Heart left ventricle (tissue), 13 donors: ENCODE measurements around the gene ARHGEF17.
A peak's percentile ranks its signal among the peaks of the same experiment; 100 is the strongest.

Experiments used
- POLR2A ChIP-seq, 2 donors: fragments of 450-650 bp; IDR thresholded peaks; one replicate each; pipeline ENCODE4 v1.6.1; 2017; ENCODE audit warnings: antibody characterized with exemption in 2 of 2, mild to moderate bottlenecking in 2 of 2, moderate library complexity in 2 of 2
- TF ChIP-seq, protein P1 (sequence below), 12 donors: fragments of 200-600 bp; sonication (generic) in 4 of 12; IDR thresholded peaks; one replicate each; pipeline versions ENCODE4 v1.5.0 to v1.8.0; 2018 to 2022; ENCODE audit warnings: antibody characterized with exemption in 12 of 12, mild to moderate bottlenecking in 5 of 12
- donor health status: ischemic (EF 13 %, LVEDD 7.1; RV severe dilation, severe dysfunction).
- donor health status: DM: no; HTN: yes; CAD: no.
- donor health status: DM: no; HTN: no; CAD: no.
- donor health status: ischemic (EF 25% LVEDD 6.9; RV normal size, moderate dysfunction).
- donor health status: ischemic (EF 25% LVEDD 5.7; RV mildly dilated, moderate dysfunction).
- donor health status: ischemic (EF 35%, LVEDD 5.7; RV mildly dilated, moderate dysfunction).
- donor health status: nonischemic (EF 11% LVEDD 7.7; RV severe dilation, severe dysfunction).
- donor health status: DM: yes; HTN: yes; CAD: no.
- donor health status: PGD.
- donor health status: ischemic (EF 29% LVEDD 5.4; RV normal size, mild dysfunction).
- donor health status: nonischemic (EF 23%, LVEDD 6.1; RV moderate dilation, normal function).

DNA sequence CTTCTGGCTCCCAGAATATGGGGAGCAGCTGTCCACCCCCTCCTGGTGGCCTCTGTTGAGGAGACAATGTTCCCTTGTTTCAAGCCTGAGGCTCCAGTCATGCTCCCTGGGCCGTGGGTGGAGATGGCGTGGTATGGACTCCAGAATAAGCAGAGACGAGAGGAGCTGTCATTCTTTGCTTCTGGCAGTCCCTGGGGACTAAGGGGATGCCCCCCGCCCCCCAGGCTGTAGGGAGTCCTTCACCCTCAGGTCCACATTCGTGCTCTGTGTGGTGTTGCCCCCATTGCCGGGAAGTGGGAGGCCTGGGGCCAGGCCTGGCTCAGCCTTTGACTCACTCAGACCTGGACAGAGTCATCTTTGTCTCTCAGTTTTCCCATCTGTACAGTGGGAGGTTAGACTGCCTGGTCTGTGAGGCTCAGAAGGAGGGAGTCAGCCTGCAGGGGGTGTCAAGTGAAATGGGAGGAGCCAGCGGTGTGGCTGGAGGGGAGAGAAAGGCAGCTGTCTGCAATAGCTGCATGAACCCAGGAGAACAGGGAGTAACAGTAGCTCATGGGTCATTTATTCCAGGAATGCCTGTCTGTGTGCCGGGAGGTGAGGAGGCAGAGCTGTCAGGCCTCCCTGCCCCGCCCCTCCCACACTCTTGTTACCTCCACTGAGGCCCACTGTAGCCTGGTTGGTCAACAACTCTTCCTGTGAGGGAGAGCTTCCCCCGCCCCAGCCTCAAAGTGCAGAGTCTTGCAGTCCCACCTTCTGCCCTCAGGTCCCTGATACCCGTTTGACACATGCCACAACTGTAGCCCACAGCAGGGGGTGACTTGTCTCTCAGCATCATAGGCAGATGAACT, 6.3 kb downstream of the ARHGEF17 start:
- no peak for TF ChIP-seq POLR2A (IDR thresholded peaks at IDR 0.05)
- TF ChIP-seq, protein P1, sequence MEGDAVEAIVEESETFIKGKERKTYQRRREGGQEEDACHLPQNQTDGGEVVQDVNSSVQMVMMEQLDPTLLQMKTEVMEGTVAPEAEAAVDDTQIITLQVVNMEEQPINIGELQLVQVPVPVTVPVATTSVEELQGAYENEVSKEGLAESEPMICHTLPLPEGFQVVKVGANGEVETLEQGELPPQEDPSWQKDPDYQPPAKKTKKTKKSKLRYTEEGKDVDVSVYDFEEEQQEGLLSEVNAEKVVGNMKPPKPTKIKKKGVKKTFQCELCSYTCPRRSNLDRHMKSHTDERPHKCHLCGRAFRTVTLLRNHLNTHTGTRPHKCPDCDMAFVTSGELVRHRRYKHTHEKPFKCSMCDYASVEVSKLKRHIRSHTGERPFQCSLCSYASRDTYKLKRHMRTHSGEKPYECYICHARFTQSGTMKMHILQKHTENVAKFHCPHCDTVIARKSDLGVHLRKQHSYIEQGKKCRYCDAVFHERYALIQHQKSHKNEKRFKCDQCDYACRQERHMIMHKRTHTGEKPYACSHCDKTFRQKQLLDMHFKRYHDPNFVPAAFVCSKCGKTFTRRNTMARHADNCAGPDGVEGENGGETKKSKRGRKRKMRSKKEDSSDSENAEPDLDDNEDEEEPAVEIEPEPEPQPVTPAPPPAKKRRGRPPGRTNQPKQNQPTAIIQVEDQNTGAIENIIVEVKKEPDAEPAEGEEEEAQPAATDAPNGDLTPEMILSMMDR (IDR thresholded peaks at IDR 0.05), result peak in 2 of 12 donors; percentile 7 to 19
